HCT116 (cell line): ENCODE data around the gene TCERG1L. TPM values are rescaled to one million over a fixed set of nuclear protein-coding genes. Genes with fewer than 3 reads are reported as not detected.

Source experiments
- ATAC-seq: fragments of 200-7000 bp; cut with Tn5 transposase; 2 replicates; pipeline ENCODE4 v1.9.1; 2020; ENCODE audit warnings: mild to moderate bottlenecking, moderate library complexity
- BruUV-seq: library from RNA; stranded (reverse); fragments of 400-500 nt; replicated peaks from 2 replicates; lab custom pipeline; 2021; lab: Mats Ljungman, UMichigan
- CTCF ChIA-PET: fragments of 300-600 bp; sonication (Branson Sonifier 250); formaldehyde crosslinking; loops from one replicate; lab custom pipeline; 2021; ENCODE audit warnings: antibody characterized with exemption; lab: Charles Lee
- POLR2A ChIA-PET: fragments of 300-600, 350-600 bp; sonication (Branson Sonifier 250); formaldehyde crosslinking; loops from one replicate; lab custom pipeline; 2021; ENCODE audit warnings: antibody characterized with exemption; lab: Charles Lee
- RAD21 ChIA-PET, 2 experiments: fragments of 300-600 bp; sonication (Branson Sonifier 250); formaldehyde crosslinking; loops; one replicate each; lab custom pipeline; 2023; ENCODE audit warnings: low total read pairs in 2 of 2; ENCODE audit not compliant: uncharacterized antibody in 2 of 2, unreplicated experiment in 2 of 2, low non-redundant PET in 1 of 2; lab: Charles Lee
- DNase-seq: peaks from one replicate; pipeline ENCODE4 v3.0.0-alpha.2; 2010; ENCODE audit warnings: low read depth, low spot score
- H2AFZ ChIP-seq: fragments of 200-600 bp; shearing (Covaris generic), sonication (generic); 2 replicates; pipeline ENCODE4 v1.6.1; 2017; ENCODE audit warnings: low read depth, mixed run types, mixed read lengths, antibody characterized with exemption, low read length; ENCODE audit not compliant: poor library complexity, severe bottlenecking
- H3K27ac ChIP-seq: 2 replicates; pipeline ENCODE4 v1.5.1; 2012; ENCODE audit warnings: low read depth, low read length
- H3K27me3 ChIP-seq: fragments of 200-600 bp; sonication (generic); 2 replicates; pipeline ENCODE4 v1.6.1; 2016; ENCODE audit warnings: mixed run types, low read length, mixed read lengths; ENCODE audit not compliant: insufficient read depth
- H3K36me3 ChIP-seq, 2 experiments: fragments of 200-500 bp in 1 of 2; fragments of 200-600 bp in 1 of 2; sonication (Bioruptor generic) in 1 of 2; sonication (generic) in 1 of 2; 2 replicates each; pipeline versions ENCODE4 v1.5.1 to v1.6.1; 2014 to 2016; ENCODE audit warnings: low read length in 2 of 2, inconsistent platforms in 1 of 2, mixed read lengths in 1 of 2, mixed run types in 1 of 2; ENCODE audit not compliant: insufficient read depth in 2 of 2, control insufficient read depth in 1 of 2
- H3K4me1 ChIP-seq, 2 experiments: fragments of 200-600 bp in 1 of 2; sonication (generic) in 1 of 2; 2 replicates each; pipeline versions ENCODE4 v1.5.1 to v1.6.1; 2012 to 2017; ENCODE audit warnings: low read length in 2 of 2, inconsistent platforms in 1 of 2, mild to moderate bottlenecking in 1 of 2, mixed read lengths in 1 of 2, mixed run types in 1 of 2, moderate library complexity in 1 of 2; ENCODE audit not compliant: insufficient read depth in 2 of 2, control insufficient read depth in 1 of 2
- H3K4me2 ChIP-seq: fragments of 200-600 bp; sonication (generic); 2 replicates; pipeline ENCODE4 v1.6.1; 2017; ENCODE audit warnings: mixed run types, low read length, mixed read lengths
- H3K4me3 ChIP-seq, 2 experiments: fragments of 200-600 bp in 1 of 2; sonication (generic) in 1 of 2; replicated peaks in 1 of 2; 2 replicates each; pipeline ENCODE4 v1.5.1; 2011 to 2016; ENCODE audit warnings: low read length in 2 of 2, control low read depth in 1 of 2, low read depth in 1 of 2, mild to moderate bottlenecking in 1 of 2, mixed read lengths in 1 of 2, mixed run types in 1 of 2
- H3K79me2 ChIP-seq: fragments of 200-600 bp; sonication (generic); 2 replicates; pipeline ENCODE4 v1.6.1; 2017; ENCODE audit warnings: mild to moderate bottlenecking, mixed run types, low read length, moderate library complexity, mixed read lengths; ENCODE audit not compliant: insufficient read depth
- H3K9ac ChIP-seq: fragments of 200-600 bp; sonication (generic); 2 replicates; pipeline ENCODE4 v1.6.1; 2016; ENCODE audit warnings: low read length, mixed read lengths
- H3K9me2 ChIP-seq: fragments of 200-600 bp; sonication (generic), shearing (Covaris generic); 2 replicates; pipeline ENCODE4 v1.6.1; 2017; ENCODE audit warnings: mixed run types, mild to moderate bottlenecking, moderate library complexity; ENCODE audit not compliant: insufficient read depth
- H3K9me3 ChIP-seq, 2 experiments: fragments of 200-500 bp in 1 of 2; fragments of 200-600 bp in 1 of 2; sonication (Bioruptor generic) in 1 of 2; sonication (generic) in 1 of 2; 2 replicates each; pipeline ENCODE4 v1.6.1; 2014 to 2017; ENCODE audit warnings: low read length in 2 of 2, mixed read lengths in 2 of 2, inconsistent platforms in 1 of 2, low read depth in 1 of 2, mild to moderate bottlenecking in 1 of 2, mixed run types in 1 of 2, moderate library complexity in 1 of 2; ENCODE audit not compliant: control insufficient read depth in 1 of 2, insufficient read depth in 1 of 2
- H4K20me1 ChIP-seq: fragments of 200-600 bp; sonication (generic), shearing (Covaris generic); 2 replicates; pipeline ENCODE4 v1.6.1; 2017; ENCODE audit warnings: mixed run types, mild to moderate bottlenecking, moderate library complexity; ENCODE audit not compliant: insufficient read depth
- ATF3 ChIP-seq: IDR thresholded peaks from 2 replicates; pipeline ENCODE4 v1.6.1; 2012
- CEBPB ChIP-seq: IDR thresholded peaks from 2 replicates; pipeline ENCODE4 v1.6.1; 2012; ENCODE audit warnings: low read depth
- EGR1 ChIP-seq: IDR thresholded peaks from 2 replicates; pipeline ENCODE4 v1.6.1; 2012; ENCODE audit warnings: low read depth
- ELF1 ChIP-seq: IDR thresholded peaks from 2 replicates; pipeline ENCODE4 v1.6.1; 2012; ENCODE audit warnings: low read depth, borderline replicate concordance
- EZH2 ChIP-seq: fragments of 200-600 bp; sonication (generic); IDR thresholded peaks from 2 replicates; pipeline ENCODE4 v1.6.1; 2017; ENCODE audit warnings: antibody characterized with exemption, mixed run types
- EZH2phosphoT487 ChIP-seq: fragments of 200-600 bp; IDR thresholded peaks from 2 replicates; pipeline ENCODE4 v1.6.1; 2018; ENCODE audit warnings: antibody characterized with exemption, borderline replicate concordance
- MAX ChIP-seq: IDR thresholded peaks from 2 replicates; pipeline ENCODE4 v1.6.1; 2012
- POLR2A ChIP-seq: IDR thresholded peaks from 2 replicates; pipeline ENCODE4 v1.7.0; 2011; ENCODE audit warnings: borderline replicate concordance; ENCODE audit not compliant: insufficient read depth, insufficient read length; ENCODE audit errors: extremely low read depth
- REST ChIP-seq: IDR thresholded peaks from 2 replicates; pipeline ENCODE4 v1.6.1; 2012; ENCODE audit warnings: low read depth
- SIN3A ChIP-seq: IDR thresholded peaks from 2 replicates; pipeline ENCODE4 v1.6.1; 2012; ENCODE audit warnings: low read depth
- SP1 ChIP-seq: IDR thresholded peaks from 2 replicates; pipeline ENCODE4 v1.6.1; 2012; ENCODE audit warnings: low read depth
- SRF ChIP-seq: IDR thresholded peaks from 2 replicates; pipeline ENCODE4 v1.6.1; 2012; ENCODE audit warnings: low read depth
- TCF7L2 ChIP-seq: IDR thresholded peaks from 2 replicates; pipeline ENCODE4 v1.7.0; 2011; ENCODE audit warnings: borderline replicate concordance, inconsistent platforms; ENCODE audit not compliant: insufficient read depth, insufficient read length; ENCODE audit errors: extremely low read depth
- YY1 ChIP-seq: IDR thresholded peaks from 2 replicates; pipeline ENCODE4 v1.6.1; 2011; ENCODE audit warnings: low read length, low read depth, moderate library complexity, mild to moderate bottlenecking; ENCODE audit not compliant: insufficient replicate concordance; ENCODE audit errors: extremely low read depth
- ZBTB33 ChIP-seq: IDR thresholded peaks from 2 replicates; pipeline ENCODE4 v1.6.1; 2011; ENCODE audit warnings: mild to moderate bottlenecking, low read length, moderate library complexity; ENCODE audit not compliant: insufficient replicate concordance; ENCODE audit errors: extremely low read depth
- ZFX ChIP-seq: fragments of 450-650 bp; IDR thresholded peaks from 2 replicates; pipeline ENCODE4 v1.6.1; 2017
- ZNF274 ChIP-seq: fragments of 200-500 bp; sonication (Bioruptor generic); IDR thresholded peaks from 2 replicates; pipeline ENCODE4 v1.6.1; 2014; ENCODE audit warnings: mild to moderate bottlenecking, low read depth, low read length, inconsistent platforms
- intact Hi-C: fragments of 100-400 bp; cut with micrococcal nuclease; formaldehyde crosslinking; loops from 2 replicates; pipeline ENCODE4 v1.10.0; 2022
- total RNA-seq: library from RNA; stranded (reverse); gene quantifications from one replicate; pipeline ENCODE4 v1.2.1, GENCODE V29; 2021; ENCODE audit not compliant: unreplicated experiment

Gene TCERG1L
- total RNA-seq, 1 experiment from 2014 or later, result not detected

- Histone ChIP-seq H3K4me3 (no peak overlapping the region), H3K9me2 (no peaks in the 10 kb centered on the region), H3K27ac (no peak overlapping the region), H3K4me2 (no peak overlapping the region), H4K20me1 (no peaks in the 10 kb centered on the region), H3K36me3 (no peaks in the 10 kb centered on the region), H3K27me3 (no peaks in the 10 kb centered on the region), H3K9me3 (no peaks in the 10 kb centered on the region), H2AFZ (no peak overlapping the region), H3K4me1 (no peaks in the 10 kb centered on the region), H3K79me2 (no peaks in the 10 kb centered on the region), H3K9ac (no peak overlapping the region)
- no TSS peak for BruUV-seq
- ChIA-PET RAD21 (no interaction called here), CTCF (no interaction called here), POLR2A (no interaction called here)
- ATAC-seq (no peak), DNase-seq (no peak)
- TF ChIP-seq POLR2A, result no peak
- TF ChIP-seq CEBPB, result no peak
- no peak for TF ChIP-seq ZNF274
- intact Hi-C loops, result no loop called here
Observed at GRCh38 chr10:131141207-131141606, 170.3 kb downstream of the TCERG1L start.

- POLR2A ChIA-PET, result no interaction called here
- Histone ChIP-seq H3K4me2 (no peak overlapping the region), H3K9ac (no peak overlapping the region), H3K27ac (no peak overlapping the region), H2AFZ (no peak overlapping the region), H3K4me3 (no peak overlapping the region), H3K36me3 (no peaks in the 10 kb centered on the region), H3K9me3 (no peaks in the 10 kb centered on the region), H3K79me2 (no peaks in the 10 kb centered on the region), H3K27me3 (no peaks in the 10 kb centered on the region), H3K9me2 (no peaks in the 10 kb centered on the region), H3K4me1 (no peaks in the 10 kb centered on the region), H4K20me1 (no peaks in the 10 kb centered on the region)
- DNase-seq (no peak), ATAC-seq (no peak)
- TF ChIP-seq TCF7L2 (no peak), ATF3 (no peak), EGR1 (no peak), ZFX (no peak), ZNF274 (no peak), EZH2 (no peak), ZBTB33 (no peak), MAX (no peak), SIN3A (no peak), REST (no peak), SP1 (no peak), SRF (no peak), EZH2phosphoT487 (no peak), YY1 (no peak), ELF1 (no peak)
- CTCF ChIA-PET, result no interaction called here
- RAD21 ChIA-PET, result no interaction called here
- intact Hi-C loops, result no loop called here
- no TSS peak for BruUV-seq
Observed at GRCh38 chr10:131140606-131141005, 170.9 kb downstream of the TCERG1L start.
